Hematopoietic multipotent progenitor cell (in vitro differentiated cells): Measurements from ENCODE around the gene GNG3. TPM values are rescaled to one million over a fixed set of nuclear protein-coding genes. Genes with fewer than 3 reads are reported as not detected.
"Not testable (repeated sequence)": the region's sequence is repeated elsewhere in the genome, so short reads cannot be mapped to it uniquely, and the experiment has no call there.

Experiments used
- DNase-seq, 3 donors: peaks; one replicate each; pipeline ENCODE4 v3.0.0-alpha.2; 2011 to 2015; ENCODE audit warnings: low read depth in 2 of 3, low spot score in 2 of 3
- total RNA-seq: library from RNA; depleted of rRNA; stranded (reverse); fragments of >200 nt; gene quantifications from one replicate; pipeline ENCODE4 v1.2.3, GENCODE V29; 2012

The GNG3 gene
- not detected for total RNA-seq

- DNase-seq: no peak
Observed at GRCh38 chr11:62707277-62707861, at the start of gene GNG3, which contains the start of gene BSCL2. Gene GNG3, plus strand, starts transcription at chr11:62707676. Its CDS starts 620 bp downstream, at chr11:62708296. Gene BSCL2, minus strand, starts transcription at chr11:62707424. Its CDS starts 229 bp downstream, at chr11:62707195.

- peak in 2 of 3 donors; percentile 50 to 70 for DNase-seq
Observed at GRCh38 chr11:62664405-62665074, 42.9 kb upstream of the GNG3 start.

GRCh38 chr11:62665075-62665598 is 42.3 kb upstream of the GNG3 start, which contains the start of the genes C11orf98 and CSKMT:
Gene C11orf98, minus strand, starts transcription at chr11:62665210. Its CDS starts 41 bp downstream, at chr11:62665169.
Gene CSKMT, plus strand, starts transcription at chr11:62665312. Its CDS starts 568 bp downstream, at chr11:62665880.
- peak; percentile 90 to 95 (median 94) for DNase-seq

- DNase-seq: peak in 2 of 3 donors; percentile 74 to 79
Observed at GRCh38 chr11:62665599-62666258, 41.7 kb upstream of the GNG3 start.

GRCh38 chr11:62666259-62666926 is 41.1 kb upstream of the GNG3 start:
- DNase-seq: no peak

- DNase-seq: no peak
Observed at GRCh38 chr11:62667460-62667859, 40.0 kb upstream of the GNG3 start.

- no peak for DNase-seq
Observed at GRCh38 chr11:62669420-62670161, 37.9 kb upstream of the GNG3 start.

- peak in 1 of 3 donors; percentile 37 for DNase-seq
Observed at GRCh38 chr11:62671236-62671607, 36.3 kb upstream of the GNG3 start.

- peak; percentile 54 to 89 (median 86) for DNase-seq
Observed at GRCh38 chr11:62671608-62672389, 35.7 kb upstream of the GNG3 start, which contains the start of the genes LBHD1 and UQCC3. Gene LBHD1, minus strand, starts transcription at chr11:62672267. Its CDS starts 2,236 bp downstream, at chr11:62670031. Gene UQCC3, plus strand, starts transcription at chr11:62671673. Its CDS starts 73 bp downstream, at chr11:62671746.

GRCh38 chr11:62673196-62673525 is 34.3 kb upstream of the GNG3 start:
- DNase-seq: no peak

GRCh38 chr11:62675415-62675814 is 32.1 kb upstream of the GNG3 start:
- not testable (repeated sequence) for DNase-seq

- DNase-seq: no peak
Observed at GRCh38 chr11:62676698-62677097, 30.8 kb upstream of the GNG3 start.

GRCh38 chr11:62677156-62677555 is 30.3 kb upstream of the GNG3 start:
- DNase-seq: no peak

GRCh38 chr11:62677714-62678113 is 29.8 kb upstream of the GNG3 start:
- no peak for DNase-seq

- no peak for DNase-seq
Observed at GRCh38 chr11:62678433-62678769, 29.1 kb upstream of the GNG3 start.

- DNase-seq: peak; percentile 71 to 89 (median 88)
Observed at GRCh38 chr11:62678770-62679696, 28.4 kb upstream of the GNG3 start, which contains the start of gene UBXN1. Gene UBXN1, minus strand, starts transcription at chr11:62679073. Its CDS starts 150 bp downstream, at chr11:62678923.

GRCh38 chr11:62680825-62681240 is 26.6 kb upstream of the GNG3 start:
- DNase-seq: peak in 2 of 3 donors; percentile 58 to 73

GRCh38 chr11:62682518-62682917 is 25.0 kb upstream of the GNG3 start:
- no peak for DNase-seq
